ENCODE results near the gene RGS7. TPM values are rescaled to one million over a fixed set of nuclear protein-coding genes. Genes with fewer than 3 reads are reported as not detected.

Gene RGS7
- total RNA-seq, 1 experiment from 2014 or later = 1.5 TPM

DNA sequence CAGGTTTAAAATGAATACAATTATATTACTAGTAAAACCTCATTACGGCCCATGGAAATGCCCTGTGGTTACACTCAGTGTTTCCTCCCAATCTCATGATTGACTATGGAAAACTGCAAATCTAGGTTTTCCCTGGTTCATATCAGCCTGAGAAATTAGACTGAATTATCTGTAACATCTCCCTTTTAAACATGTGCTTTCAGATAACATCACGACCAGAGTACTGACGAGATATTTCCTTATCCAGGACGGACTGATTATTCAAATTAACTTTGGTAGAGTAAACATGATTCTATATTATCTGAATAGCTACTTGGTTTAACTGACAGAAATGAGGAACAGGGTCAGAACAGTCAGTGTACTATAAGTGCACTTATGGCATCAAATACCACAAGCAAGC lies 82.3 kb downstream of the RGS7 start:
- H3K56ac ChIP-seq (ENCODE audit: insufficient read length, low read depth, low read length) = no peak overlapping the region
- H3K4ac ChIP-seq (ENCODE audit: low read depth, low read length) = no peak overlapping the region
- no peak overlapping the region for H2BK20ac ChIP-seq (ENCODE audit: low read depth, low read length, poor library complexity, severe bottlenecking)
- no peaks in the 10 kb centered on the region for H3K9me3 ChIP-seq (ENCODE audit: control insufficient read depth, low read depth, low read length)
- WGBS (ENCODE audit: extremely low coverage, insufficient read length, low lambda C conversion rate) = no CpG with 5 or more reads among the region's 4 CpGs
- H2BK15ac ChIP-seq (ENCODE audit: low read depth, low read length) = no peak overlapping the region
- no peak overlapping the region for H3T11ph ChIP-seq (ENCODE audit: low read length)
- H4K5ac ChIP-seq (ENCODE audit: insufficient read length, low read depth, low read length) = no peak overlapping the region
- no peaks in the 10 kb centered on the region for H3K4me1 ChIP-seq (ENCODE audit: insufficient read depth, low read length)
- no peak overlapping the region for H2BK120ac ChIP-seq (ENCODE audit: low read depth, low read length, poor library complexity, severe bottlenecking)
- no peak for DNase-seq
- H2BK5ac ChIP-seq (ENCODE audit: insufficient read length, low read length) = no peak overlapping the region
- H2AK5ac ChIP-seq (ENCODE audit: insufficient read length, low read length) = no peak overlapping the region
- Mint-ChIP-seq H3K9me3 (peaks cover 19 to 20% of the 10 kb centered on the region in 2 experiments), H3K4me1 (peaks cover 3 to 12% of the 10 kb centered on the region in 2 experiments; a peak in 3 of 4 replicates), H3K27ac (no peak overlapping the region), H3K36me3 (ENCODE audit: insufficient read depth in 1 of 3, low read depth in 3 of 3) (peaks cover 11 to 28% (median 15%) of the 10 kb centered on the region in 3 experiments), H3K27me3 (ENCODE audit: low read depth) (no peaks in the 10 kb centered on the region), H3K4me3 (no peak overlapping the region)
- H3K79me2 ChIP-seq (ENCODE audit: insufficient read depth, low read length) = no peaks in the 10 kb centered on the region
- TF ChIP-seq, protein P1, sequence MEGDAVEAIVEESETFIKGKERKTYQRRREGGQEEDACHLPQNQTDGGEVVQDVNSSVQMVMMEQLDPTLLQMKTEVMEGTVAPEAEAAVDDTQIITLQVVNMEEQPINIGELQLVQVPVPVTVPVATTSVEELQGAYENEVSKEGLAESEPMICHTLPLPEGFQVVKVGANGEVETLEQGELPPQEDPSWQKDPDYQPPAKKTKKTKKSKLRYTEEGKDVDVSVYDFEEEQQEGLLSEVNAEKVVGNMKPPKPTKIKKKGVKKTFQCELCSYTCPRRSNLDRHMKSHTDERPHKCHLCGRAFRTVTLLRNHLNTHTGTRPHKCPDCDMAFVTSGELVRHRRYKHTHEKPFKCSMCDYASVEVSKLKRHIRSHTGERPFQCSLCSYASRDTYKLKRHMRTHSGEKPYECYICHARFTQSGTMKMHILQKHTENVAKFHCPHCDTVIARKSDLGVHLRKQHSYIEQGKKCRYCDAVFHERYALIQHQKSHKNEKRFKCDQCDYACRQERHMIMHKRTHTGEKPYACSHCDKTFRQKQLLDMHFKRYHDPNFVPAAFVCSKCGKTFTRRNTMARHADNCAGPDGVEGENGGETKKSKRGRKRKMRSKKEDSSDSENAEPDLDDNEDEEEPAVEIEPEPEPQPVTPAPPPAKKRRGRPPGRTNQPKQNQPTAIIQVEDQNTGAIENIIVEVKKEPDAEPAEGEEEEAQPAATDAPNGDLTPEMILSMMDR (conservative IDR thresholded peaks at IDR 0.05) = no peak
- no peak overlapping the region for H4K8ac ChIP-seq (replicated peaks; ENCODE audit: insufficient read length, low read depth, low read length)
- no peaks in the 10 kb centered on the region for H3K23me2 ChIP-seq (ENCODE audit: insufficient read length, low read depth, low read length, poor library complexity, severe bottlenecking)
- no peaks in the 10 kb centered on the region for H4K20me1 ChIP-seq (ENCODE audit: control insufficient read depth, insufficient read depth, insufficient read length)
- no peaks in the 10 kb centered on the region for H3K79me1 ChIP-seq (ENCODE audit: insufficient read depth, low read depth, low read length, poor library complexity, severe bottlenecking)
- H4K91ac ChIP-seq (ENCODE audit: insufficient read length, low read depth, low read length) = no peak overlapping the region
- no peak overlapping the region for H3K27ac ChIP-seq (ENCODE audit: insufficient read length, low read depth, low read length)
- H3K9ac ChIP-seq (ENCODE audit: extremely low read depth, insufficient read length, low read length) = no peak overlapping the region
- H2AFZ ChIP-seq (ENCODE audit: low read length) = no peak overlapping the region
- no peak overlapping the region for H3K23ac ChIP-seq (ENCODE audit: insufficient read length, low read depth, low read length)
- no peak overlapping the region for H3K18ac ChIP-seq (ENCODE audit: insufficient read length, low read depth, low read length)
- H3K27me3 ChIP-seq (ENCODE audit: insufficient read depth, low read length) = no peaks in the 10 kb centered on the region
- H2BK12ac ChIP-seq (ENCODE audit: insufficient read length, low read depth, low read length) = no peak overlapping the region
- no peak overlapping the region for H3K14ac ChIP-seq (ENCODE audit: insufficient read depth, low read length)
- H3K4me2 ChIP-seq (ENCODE audit: insufficient read depth, insufficient read length, low read length) = no peak overlapping the region
